Heart right ventricle (tissue), 16 donors: Measurements from ENCODE around the gene HOXC10. TPM values are rescaled to one million over a fixed set of nuclear protein-coding genes. Genes with fewer than 3 reads are reported as not detected.

Source experiments
- ATAC-seq, 8 donors: fragments of 200-7000 bp; cut with Tn5 transposase; one replicate each; pipeline ENCODE4 v1.9.1; 2020; ENCODE audit warnings: mild to moderate bottlenecking in 8 of 8, moderate library complexity in 8 of 8, moderate number of reproducible peaks in 1 of 8
- DNase-seq, 2 donors: peaks; one replicate each; pipeline ENCODE4 v3.0.0-alpha.2; 2020
- H3K27ac ChIP-seq, 10 donors: fragments of 200-600 bp; sonication (generic) in 2 of 10; one replicate each; pipeline versions ENCODE4 v1.5.0 to v1.8.0; 2020 to 2022; ENCODE audit warnings: mild to moderate bottlenecking in 3 of 10
- H3K27me3 ChIP-seq, 7 donors: fragments of 200-600 bp; one replicate each; pipeline ENCODE4 v1.8.0; 2021 to 2022; ENCODE audit warnings: mild to moderate bottlenecking in 2 of 7
- H3K36me3 ChIP-seq, 9 donors: fragments of 200-600 bp; sonication (generic) in 1 of 9; one replicate each; pipeline versions ENCODE4 v1.5.0 to v1.8.0; 2020 to 2022; ENCODE audit warnings: mild to moderate bottlenecking in 2 of 9
- H3K4me1 ChIP-seq, 9 donors: fragments of 200-600 bp; sonication (generic) in 1 of 9; one replicate each; pipeline versions ENCODE4 v1.5.0 to v1.8.0; 2020 to 2022; ENCODE audit warnings: mild to moderate bottlenecking in 4 of 9
- H3K4me3 ChIP-seq, 10 donors: fragments of 200-600 bp; sonication (generic) in 2 of 10; one replicate each; pipeline versions ENCODE4 v1.5.0 to v1.8.0; 2020 to 2022; ENCODE audit warnings: mild to moderate bottlenecking in 7 of 10, moderate library complexity in 2 of 10
- H3K9me3 ChIP-seq, 11 donors: fragments of 200-600 bp in 10 of 11; sonication (generic) in 2 of 11; one replicate each; pipeline versions ENCODE4 v1.5.0 to v1.8.0; 2013 to 2022; ENCODE audit warnings: mild to moderate bottlenecking in 2 of 11, control low read depth in 1 of 11, moderate library complexity in 1 of 11
- WGBS, 2 donors: extraction: QIAGEN DNeasy Blood & Tissue Kit; methylation state at CpG; one replicate each; pipeline ENCODE4 v1.1.7; 2013; ENCODE audit warnings: inconsistent platforms in 1 of 2; 5-methylcytosine and 5-hydroxymethylcytosine counted together
- intact Hi-C, 10 donors: fragments of 100-400 bp; cut with DNase I; formaldehyde crosslinking; loops; one replicate each; pipeline versions ENCODE4 v1.11.1 to v1.14.2; 2022
- long read RNA-seq, 3 donors: library from polyadenylated mRNA; unstranded; transcript quantifications; one replicate each; pipeline ENCODE4 v2.0.0, GENCODE V29; 2020 to 2021
- polyA plus RNA-seq, 2 donors: library from polyadenylated mRNA; stranded (reverse); fragments of 200-250 nt; gene quantifications; one replicate each; pipeline ENCODE4 v1.2.3, GENCODE V29; 2013
- total RNA-seq, 10 donors: library from RNA; stranded (reverse); fragmentation: NEBNext Ultra II Directional in 3 of 10; extraction: Animal tissue kit (Norgen Biotek cat#: 25700) in 3 of 10; gene quantifications; one replicate each; pipeline versions ENCODE4 v1.2.1 to v1.2.4, GENCODE V29; 2021 to 2023
- TF ChIP-seq, protein P1 (sequence below), 9 donors: fragments of 200-600 bp; sonication (generic) in 2 of 9; IDR thresholded peaks; one replicate each; pipeline versions ENCODE4 v1.5.0 to v1.8.0; 2021 to 2022; ENCODE audit warnings: antibody characterized with exemption in 9 of 9, mild to moderate bottlenecking in 5 of 9, moderate library complexity in 1 of 9
- donor health status: Arrhythmogenic right ventricular cardiomyopathy.
- donor health status: ischemic (EF 13 %, LVEDD 7.1; RV severe dilation, severe dysfunction).
- donor health status: healthy with polysubstance abuse.
- donor health status: DM: no; HTN: yes; CAD: no.
- donor health status: DM: no; HTN: no; CAD: no.
- donor health status: ischemic (EF 25% LVEDD 6.9; RV normal size, moderate dysfunction).
- donor health status: ischemic (EF 25% LVEDD 5.7; RV mildly dilated, moderate dysfunction).
- donor health status: healthy.
- donor health status: DM: yes; HTN: yes; CAD: no.
- donor health status: Ischemic cardiomyopathy.
- donor health status: ischemic (EF 35%, LVEDD 5.7; RV mildly dilated, moderate dysfunction).
- donor health status: nonischemic (EF 11% LVEDD 7.7; RV severe dilation, severe dysfunction).
- donor health status: DM: yes; HTN: yes; CAD: no.
- donor health status: PGD.
- donor health status: ischemic (EF 29% LVEDD 5.4; RV normal size, mild dysfunction).
- donor health status: nonischemic (EF 23%, LVEDD 6.1; RV moderate dilation, normal function).

HOXC10 gene
- not detected for total RNA-seq
- not detected for polyA plus RNA-seq
- long read RNA-seq, donor 1 = 0 reads
- long read RNA-seq, donor 2 = 0 reads
- long read RNA-seq, donor 3 = 0 reads

DNA sequence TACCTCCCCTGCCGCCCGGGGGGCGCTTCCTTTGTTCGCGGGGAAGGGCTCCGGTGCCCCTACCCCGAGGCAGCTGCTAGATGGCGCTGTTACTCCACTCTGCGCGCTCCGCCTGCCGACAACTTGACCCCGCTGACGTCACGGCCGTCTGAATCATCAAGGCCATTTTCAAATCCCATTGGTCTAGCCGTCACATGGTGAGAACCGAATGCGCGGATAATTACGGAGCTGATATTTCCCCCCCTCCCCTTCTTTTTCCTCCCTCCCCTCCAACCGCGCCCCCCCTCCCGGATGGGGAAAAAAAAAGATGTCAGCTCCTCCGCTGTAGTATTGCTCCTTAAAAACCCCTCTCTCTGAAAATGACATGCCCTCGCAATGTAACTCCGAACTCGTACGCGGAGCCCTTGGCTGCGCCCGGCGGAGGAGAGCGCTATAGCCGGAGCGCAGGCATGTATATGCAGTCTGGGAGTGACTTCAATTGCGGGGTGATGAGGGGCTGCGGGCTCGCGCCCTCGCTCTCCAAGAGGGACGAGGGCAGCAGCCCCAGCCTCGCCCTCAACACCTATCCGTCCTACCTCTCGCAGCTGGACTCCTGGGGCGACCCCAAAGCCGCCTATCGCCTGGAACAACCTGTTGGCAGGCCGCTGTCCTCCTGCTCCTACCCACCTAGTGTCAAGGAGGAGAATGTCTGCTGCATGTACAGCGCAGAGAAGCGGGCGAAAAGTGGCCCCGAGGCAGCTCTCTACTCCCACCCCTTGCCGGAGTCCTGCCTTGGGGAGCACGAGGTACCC lies at the start of gene HOXC10:
Gene HOXC10, plus strand, starts transcription at position 246 of the 791 bp plus-strand sequence. Its CDS starts 114 bp downstream, at position 360.
- DNase-seq (peak; percentile 49 to 68), ATAC-seq (peak; percentile 44 to 73 (median 60))
- Histone ChIP-seq H3K27me3 (peaks cover 55 to 100% (median 100%) of the 10 kb centered on the region in 7 donors), H3K9me3 (no peaks in the 10 kb centered on the region), H3K27ac (no peak within 1 kb of the TSS), H3K36me3 (no peaks in the 10 kb centered on the region), H3K4me3 (peak within 1 kb of the TSS in 5 of 10 donors; percentile 3 to 27 (median 12)), H3K4me1 (peaks cover 4 to 34% (median 17%) of the 10 kb centered on the region in 9 donors)
- intact Hi-C loops = no loop called here
- TF ChIP-seq, protein P1, sequence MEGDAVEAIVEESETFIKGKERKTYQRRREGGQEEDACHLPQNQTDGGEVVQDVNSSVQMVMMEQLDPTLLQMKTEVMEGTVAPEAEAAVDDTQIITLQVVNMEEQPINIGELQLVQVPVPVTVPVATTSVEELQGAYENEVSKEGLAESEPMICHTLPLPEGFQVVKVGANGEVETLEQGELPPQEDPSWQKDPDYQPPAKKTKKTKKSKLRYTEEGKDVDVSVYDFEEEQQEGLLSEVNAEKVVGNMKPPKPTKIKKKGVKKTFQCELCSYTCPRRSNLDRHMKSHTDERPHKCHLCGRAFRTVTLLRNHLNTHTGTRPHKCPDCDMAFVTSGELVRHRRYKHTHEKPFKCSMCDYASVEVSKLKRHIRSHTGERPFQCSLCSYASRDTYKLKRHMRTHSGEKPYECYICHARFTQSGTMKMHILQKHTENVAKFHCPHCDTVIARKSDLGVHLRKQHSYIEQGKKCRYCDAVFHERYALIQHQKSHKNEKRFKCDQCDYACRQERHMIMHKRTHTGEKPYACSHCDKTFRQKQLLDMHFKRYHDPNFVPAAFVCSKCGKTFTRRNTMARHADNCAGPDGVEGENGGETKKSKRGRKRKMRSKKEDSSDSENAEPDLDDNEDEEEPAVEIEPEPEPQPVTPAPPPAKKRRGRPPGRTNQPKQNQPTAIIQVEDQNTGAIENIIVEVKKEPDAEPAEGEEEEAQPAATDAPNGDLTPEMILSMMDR (IDR thresholded peaks at IDR 0.05) = peak in 8 of 9 donors; percentile 18 to 53 (median 33)
- 5 to 6% methylated on average over 54 to 55 of the region's 55 CpGs for WGBS, 2 donors

DNA sequence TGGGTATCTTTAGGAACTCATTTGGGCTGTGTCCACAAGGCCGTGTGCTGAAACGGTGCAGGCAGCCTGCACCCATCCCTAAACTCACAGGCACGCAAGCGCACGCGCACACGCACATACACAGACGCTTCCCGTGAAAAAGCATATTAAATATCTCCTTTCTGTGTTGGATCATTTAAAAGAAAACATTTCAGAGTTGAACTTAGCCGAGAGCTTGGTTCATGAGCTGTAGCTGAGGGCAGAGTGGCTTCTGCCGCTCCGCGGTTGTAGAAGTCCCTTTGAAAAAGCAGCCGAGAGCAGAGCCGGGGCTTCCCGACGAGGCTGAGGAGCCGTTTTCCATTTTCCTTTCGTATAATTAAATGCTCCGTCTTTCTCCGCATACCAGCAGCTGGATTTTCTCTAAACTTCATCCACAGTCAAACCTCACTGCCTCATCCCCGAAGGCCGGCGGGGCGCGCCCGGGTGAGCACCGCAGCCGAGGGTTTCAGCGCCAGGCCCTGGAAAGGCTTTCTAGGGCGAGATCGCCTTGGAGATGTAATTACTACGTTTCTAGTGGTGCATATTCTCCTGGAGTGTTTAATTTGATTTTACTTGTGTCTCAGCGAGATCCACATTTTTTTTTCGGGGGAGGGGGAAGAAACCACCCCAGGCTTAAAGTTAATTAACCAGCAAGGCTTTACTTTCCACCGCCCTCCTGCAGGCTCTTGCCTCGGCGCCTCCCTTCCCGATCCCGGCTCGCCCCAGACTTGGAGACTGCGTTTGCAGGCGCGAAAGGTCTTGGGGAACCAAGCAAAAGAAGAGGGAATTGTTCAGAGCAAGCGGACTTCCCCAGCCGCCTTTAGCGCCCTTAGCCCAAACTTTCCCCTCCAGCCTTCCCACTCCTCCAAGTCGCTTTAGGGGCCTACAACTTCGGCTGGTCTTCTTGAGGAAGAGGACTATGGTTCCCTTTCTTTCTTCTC lies 49.3 kb upstream of the HOXC10 start:
- Histone ChIP-seq H3K4me1 (peaks cover 0 to 14% (median 8%) of the 10 kb centered on the region in 9 donors), H3K9me3 (no peaks in the 10 kb centered on the region), H3K36me3 (no peaks in the 10 kb centered on the region), H3K27me3 (peaks cover 37 to 100% (median 100%) of the 10 kb centered on the region in 7 donors), H3K27ac (no peak overlapping the region), H3K4me3 (peak overlapping the region in 4 of 10 donors; percentile 5 to 32 (median 14))
- DNase-seq = no peak
- ATAC-seq = no peak
- TF ChIP-seq, protein P1 (IDR thresholded peaks at IDR 0.05) = no peak
- intact Hi-C loops = no loop called here
- 3 to 5% methylated on average over 49 of the region's 49 CpGs for WGBS, 2 donors

DNA sequence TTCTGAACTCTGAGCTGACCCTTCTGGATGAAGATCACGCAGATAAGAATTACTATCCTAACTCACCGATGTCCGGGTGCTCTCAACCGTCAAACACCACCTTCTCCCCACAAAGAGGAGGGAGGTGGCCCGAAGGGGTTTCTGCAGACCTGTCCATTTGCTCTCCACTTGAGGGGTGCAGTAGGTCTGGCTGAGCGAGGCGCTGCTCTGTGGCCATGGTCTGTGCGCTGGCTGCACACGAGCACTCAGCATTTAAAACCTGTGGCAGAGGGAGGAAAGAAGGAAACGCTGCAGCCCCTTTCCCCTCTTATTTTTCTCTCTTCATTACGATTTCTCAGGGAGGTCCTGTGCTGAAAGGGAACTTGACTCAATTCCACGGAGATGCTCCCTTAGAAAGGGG lies 47.8 kb upstream of the HOXC10 start:
- Histone ChIP-seq H3K36me3 (no peaks in the 10 kb centered on the region), H3K4me1 (peaks cover 0 to 14% (median 8%) of the 10 kb centered on the region in 9 donors), H3K9me3 (no peaks in the 10 kb centered on the region), H3K27ac (no peak overlapping the region), H3K27me3 (peaks cover 38 to 100% (median 100%) of the 10 kb centered on the region in 7 donors), H3K4me3 (no peak overlapping the region)
- intact Hi-C loops = no loop called here
- no peak for ATAC-seq
- WGBS, 2 donors = 7 to 10% methylated on average over 12 of the region's 12 CpGs
- no peak for DNase-seq
- TF ChIP-seq, protein P1 (IDR thresholded peaks at IDR 0.05) = no peak
